ENCODE measurements around the gene HS6ST2. TPM values are rescaled to one million over a fixed set of nuclear protein-coding genes. Genes with fewer than 3 reads are reported as not detected.

Gene HS6ST2
- total RNA-seq, 1 donor from 2014 or later, result 35.8 TPM

DNA sequence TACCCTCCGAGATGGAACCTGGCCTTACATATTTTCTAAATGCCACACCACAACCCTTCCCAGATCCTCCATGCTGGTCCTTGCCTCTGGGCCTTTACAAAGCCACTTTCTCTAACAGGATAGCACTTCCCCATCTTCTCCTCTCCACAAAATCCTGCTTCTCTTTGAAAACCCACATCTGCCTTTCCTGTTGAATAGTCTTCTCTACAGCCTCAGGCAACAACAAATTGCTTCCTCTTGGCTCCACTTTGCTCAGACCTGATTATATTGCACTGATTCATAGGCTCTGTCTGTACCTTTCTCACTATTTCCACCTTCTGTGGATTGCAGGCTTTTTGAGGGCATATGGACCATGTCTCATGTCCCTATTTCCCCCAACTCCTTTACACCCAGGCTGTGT lies 265.9 kb downstream of the HS6ST2 start:
- Mint-ChIP-seq H3K4me1 (ENCODE audit: unreplicated experiment) (peaks cover 12% of the 10 kb centered on the region), H3K27me3 (no peaks in the 10 kb centered on the region), H3K27ac (no peak overlapping the region), H3K4me3 (no peak overlapping the region), H3K36me3 (peaks cover 6% of the 10 kb centered on the region), H3K9me3 (peaks cover 10% of the 10 kb centered on the region)
- DNase-seq (ENCODE audit: extremely low spot score, unreplicated experiment), result no peak
- TF ChIP-seq, protein P1, sequence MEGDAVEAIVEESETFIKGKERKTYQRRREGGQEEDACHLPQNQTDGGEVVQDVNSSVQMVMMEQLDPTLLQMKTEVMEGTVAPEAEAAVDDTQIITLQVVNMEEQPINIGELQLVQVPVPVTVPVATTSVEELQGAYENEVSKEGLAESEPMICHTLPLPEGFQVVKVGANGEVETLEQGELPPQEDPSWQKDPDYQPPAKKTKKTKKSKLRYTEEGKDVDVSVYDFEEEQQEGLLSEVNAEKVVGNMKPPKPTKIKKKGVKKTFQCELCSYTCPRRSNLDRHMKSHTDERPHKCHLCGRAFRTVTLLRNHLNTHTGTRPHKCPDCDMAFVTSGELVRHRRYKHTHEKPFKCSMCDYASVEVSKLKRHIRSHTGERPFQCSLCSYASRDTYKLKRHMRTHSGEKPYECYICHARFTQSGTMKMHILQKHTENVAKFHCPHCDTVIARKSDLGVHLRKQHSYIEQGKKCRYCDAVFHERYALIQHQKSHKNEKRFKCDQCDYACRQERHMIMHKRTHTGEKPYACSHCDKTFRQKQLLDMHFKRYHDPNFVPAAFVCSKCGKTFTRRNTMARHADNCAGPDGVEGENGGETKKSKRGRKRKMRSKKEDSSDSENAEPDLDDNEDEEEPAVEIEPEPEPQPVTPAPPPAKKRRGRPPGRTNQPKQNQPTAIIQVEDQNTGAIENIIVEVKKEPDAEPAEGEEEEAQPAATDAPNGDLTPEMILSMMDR (conservative IDR thresholded peaks at IDR 0.05), result no peak

DNA sequence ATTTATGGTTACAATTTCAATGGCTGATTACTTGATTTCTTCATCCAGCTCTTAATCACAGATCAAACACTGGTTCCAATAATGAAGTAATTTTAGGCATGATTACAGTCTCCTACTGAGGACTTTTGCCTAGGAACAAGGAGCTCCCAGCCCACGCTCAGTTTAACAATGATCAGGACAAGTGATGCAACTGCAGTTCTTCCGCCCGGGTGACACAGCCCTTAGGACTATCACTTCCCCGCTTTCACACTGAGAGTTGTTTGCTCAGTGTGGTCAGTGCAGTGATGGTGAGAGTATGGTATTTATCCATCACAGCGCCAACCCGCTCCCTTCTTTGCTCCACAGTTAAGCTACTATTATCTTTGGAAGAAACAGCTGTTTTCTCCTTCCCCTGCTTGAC lies 266.4 kb downstream of the HS6ST2 start:
- peaks cover 10% of the 10 kb centered on the region for H3K9me3 Mint-ChIP-seq
- TF ChIP-seq, protein P1 (conservative IDR thresholded peaks at IDR 0.05), result no peak
- H3K27ac Mint-ChIP-seq, result no peak overlapping the region
- peaks cover 8% of the 10 kb centered on the region for H3K36me3 Mint-ChIP-seq
- peaks cover 12% of the 10 kb centered on the region for H3K4me1 Mint-ChIP-seq (ENCODE audit: unreplicated experiment)
- H3K27me3 Mint-ChIP-seq, result no peaks in the 10 kb centered on the region
- no peak overlapping the region for H3K4me3 Mint-ChIP-seq
- no peak for DNase-seq (ENCODE audit: extremely low spot score, unreplicated experiment)

DNA sequence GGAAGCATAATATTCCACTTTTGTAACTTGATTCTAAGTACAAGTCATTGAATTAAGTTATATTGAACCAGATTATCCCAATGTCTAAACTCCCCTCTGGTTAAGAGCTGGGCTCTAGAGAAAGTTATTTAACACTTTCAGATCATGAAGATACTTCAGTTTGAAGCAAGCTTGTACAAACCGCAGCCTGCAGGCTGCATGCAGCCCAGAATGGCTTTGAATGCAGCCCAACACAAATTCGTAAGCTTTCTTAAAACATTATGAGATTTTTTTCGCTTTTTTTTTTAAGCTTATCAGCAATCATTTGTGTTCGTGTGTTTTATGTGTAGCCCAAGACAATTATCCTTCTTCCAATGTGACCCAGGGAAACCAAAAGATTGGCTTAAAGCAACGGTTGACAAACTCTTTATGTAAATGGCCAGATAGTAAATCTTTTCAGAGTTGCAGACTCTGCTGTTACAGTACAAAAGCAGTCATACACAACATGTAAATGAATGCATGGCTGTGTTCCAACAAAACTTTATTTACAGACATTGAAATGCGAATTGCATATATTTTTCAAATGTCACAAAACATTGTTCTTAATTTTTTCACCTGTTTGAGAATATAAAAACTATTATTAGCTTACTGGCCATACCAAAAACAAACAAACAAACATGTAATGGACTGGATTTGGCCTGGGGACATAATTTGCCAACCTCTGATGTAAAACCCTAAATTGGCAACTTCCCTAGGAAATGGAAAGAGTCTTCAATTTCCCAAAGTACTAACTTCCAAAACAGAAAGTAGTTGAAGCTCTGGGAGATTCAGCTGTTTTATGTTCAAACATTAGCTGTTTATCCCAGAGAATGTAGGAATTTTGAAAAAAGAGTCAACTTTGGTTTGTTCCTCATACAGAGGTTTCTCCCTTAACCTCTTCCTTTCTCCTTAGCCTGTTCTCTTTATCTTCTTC lies 268.5 kb downstream of the HS6ST2 start:
- no peak overlapping the region for H3K27ac Mint-ChIP-seq
- no peak for DNase-seq (ENCODE audit: extremely low spot score, unreplicated experiment)
- H3K4me1 Mint-ChIP-seq (ENCODE audit: unreplicated experiment), result peaks cover 12% of the 10 kb centered on the region
- H3K27me3 Mint-ChIP-seq, result no peaks in the 10 kb centered on the region
- H3K4me3 Mint-ChIP-seq, result no peak overlapping the region
- TF ChIP-seq, protein P1 (conservative IDR thresholded peaks at IDR 0.05), result no peak
- H3K9me3 Mint-ChIP-seq, result peaks cover 10% of the 10 kb centered on the region
- peaks cover 11% of the 10 kb centered on the region for H3K36me3 Mint-ChIP-seq

DNA sequence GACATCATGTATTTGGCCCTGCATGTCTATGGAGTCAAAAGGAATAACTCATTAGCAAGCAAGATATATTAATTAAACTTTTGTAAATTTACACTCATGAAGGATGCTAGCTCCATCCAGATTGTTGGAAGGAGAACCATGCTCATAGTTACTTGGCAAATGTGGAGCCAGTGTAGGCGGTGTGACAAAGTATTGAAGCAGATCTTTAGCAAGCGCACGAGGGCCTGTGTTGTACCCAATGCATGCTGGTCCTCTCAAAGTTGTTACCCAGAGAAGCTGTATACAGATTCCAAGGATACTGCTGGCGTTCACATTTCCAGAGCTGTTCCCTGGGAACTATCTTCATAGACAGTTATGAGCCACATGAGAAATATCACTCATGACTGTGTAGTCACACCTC lies 273.2 kb downstream of the HS6ST2 start:
- TF ChIP-seq, protein P1 (conservative IDR thresholded peaks at IDR 0.05), result no peak
- Mint-ChIP-seq H3K4me3 (no peak overlapping the region), H3K36me3 (peaks cover 11% of the 10 kb centered on the region), H3K27me3 (no peaks in the 10 kb centered on the region), H3K27ac (no peak overlapping the region), H3K4me1 (ENCODE audit: unreplicated experiment) (no peaks in the 10 kb centered on the region), H3K9me3 (peaks cover 12% of the 10 kb centered on the region)
- DNase-seq (ENCODE audit: extremely low spot score, unreplicated experiment), result no peak

DNA sequence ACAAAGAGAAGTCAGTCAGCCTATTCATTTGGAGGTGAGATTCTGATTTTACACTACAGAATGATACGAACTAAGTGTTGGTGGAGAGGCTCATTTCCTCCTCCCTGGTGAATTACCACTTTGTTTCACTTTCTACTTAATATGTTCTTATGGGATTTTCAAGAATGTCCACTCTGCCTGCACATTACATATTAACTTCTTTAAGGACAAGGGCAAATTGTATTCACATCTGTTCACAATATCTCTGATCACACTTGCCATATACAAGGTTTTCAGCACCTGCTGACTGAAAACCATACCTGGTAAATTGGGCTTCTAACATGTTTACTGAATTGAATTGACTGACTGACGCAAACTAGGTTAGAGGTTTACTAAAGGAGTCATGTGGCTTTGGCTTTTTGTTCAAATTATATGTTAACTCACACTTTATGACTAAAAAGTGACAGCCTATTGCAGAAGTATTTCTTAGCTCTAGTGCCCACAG lies 281.2 kb downstream of the HS6ST2 start:
- TF ChIP-seq, protein P1 (conservative IDR thresholded peaks at IDR 0.05), result no peak
- Mint-ChIP-seq H3K4me3 (no peak overlapping the region), H3K4me1 (ENCODE audit: unreplicated experiment) (peaks cover 19% of the 10 kb centered on the region), H3K27me3 (no peaks in the 10 kb centered on the region), H3K9me3 (peaks cover 15% of the 10 kb centered on the region), H3K27ac (no peak overlapping the region), H3K36me3 (peaks cover 14% of the 10 kb centered on the region)
- DNase-seq (ENCODE audit: extremely low spot score, unreplicated experiment), result no peak

All from type B pancreatic cell (in vitro differentiated cells).